ENCODE results near the gene UBE2V1. TPM values are rescaled to one million over a fixed set of nuclear protein-coding genes. Genes with fewer than 3 reads are reported as not detected.
A peak's percentile ranks its signal among the peaks of the same experiment; 100 is the strongest.

Gene UBE2V1
- total and polyA plus RNA-seq, 7 donors: 55.0 to 117 (median 80.4) TPM

- H3K27me3 ChIP-seq: no peaks in the 10 kb centered on the region
- intact Hi-C loops (cut with DNase I): no loop called here
Observed at GRCh38 chr20:50056408-50056926, 56.5 kb downstream of the UBE2V1 start.

GRCh38 chr20:50055524-50056083, 57.3 kb downstream of the UBE2V1 start:
- Histone ChIP-seq H3K4me3 (no peak overlapping the region), H3K4me1 (peaks cover 0 to 18% (median 10%) of the 10 kb centered on the region in 4 donors), H3K36me3 (no peaks in the 10 kb centered on the region), H3K27me3 (no peaks in the 10 kb centered on the region), H3K9me3 (no peaks in the 10 kb centered on the region), H3K27ac (peak overlapping the region in 1 of 4 donors; percentile 31)
- 57 to 83% methylated on average over 14 of the region's 14 CpGs for WGBS, 2 donors
- intact Hi-C loops (cut with DNase I): no loop called here
- no peak for DNase-seq
- TF ChIP-seq CTCF (IDR thresholded peaks at IDR 0.05) (no peak), EP300 (IDR thresholded peaks at IDR 0.05) (no peak), POLR2A (IDR thresholded peaks at IDR 0.05) (no peak), POLR2AphosphoS5 (IDR thresholded peaks at IDR 0.05) (no peak)

More at GRCh38 chr20:50056408-50056926, 56.5 kb downstream of the UBE2V1 start:
- no peaks in the 10 kb centered on the region for H3K36me3 ChIP-seq
- 92 to 95% methylated on average over 9 of the region's 9 CpGs for WGBS, 2 donors
- H3K4me1 ChIP-seq: peaks cover 0 to 18% (median 10%) of the 10 kb centered on the region in 4 donors
- no peak overlapping the region for H3K4me3 ChIP-seq
- no peak overlapping the region for H3K27ac ChIP-seq
- no peak for DNase-seq
- H3K9me3 ChIP-seq: no peaks in the 10 kb centered on the region
- no peak for TF ChIP-seq POLR2A (IDR thresholded peaks at IDR 0.05)
- TF ChIP-seq EP300 (IDR thresholded peaks at IDR 0.05): no peak
- TF ChIP-seq POLR2AphosphoS5 (IDR thresholded peaks at IDR 0.05): no peak
- TF ChIP-seq CTCF (IDR thresholded peaks at IDR 0.05): no peak

- no peaks in the 10 kb centered on the region for H3K9me3 ChIP-seq
- no peak for DNase-seq
- peaks cover 0 to 18% (median 10%) of the 10 kb centered on the region in 4 donors for H3K4me1 ChIP-seq
- no peak overlapping the region for H3K4me3 ChIP-seq
- intact Hi-C loops (cut with DNase I): no loop called here
- H3K36me3 ChIP-seq: no peaks in the 10 kb centered on the region
- no peaks in the 10 kb centered on the region for H3K27me3 ChIP-seq
- WGBS, 2 donors: 16 to 61% methylated on average over 34 of the region's 34 CpGs
- peak overlapping the region in 2 of 4 donors; percentile 19 to 31 for H3K27ac ChIP-seq
- TF ChIP-seq CTCF (IDR thresholded peaks at IDR 0.05) (no peak), POLR2AphosphoS5 (IDR thresholded peaks at IDR 0.05) (peak in 1 of 4 donors; percentile 17), POLR2A (IDR thresholded peaks at IDR 0.05) (no peak)
Observed at GRCh38 chr20:50054626-50055511, 58.1 kb downstream of the UBE2V1 start.

GRCh38 chr20:50054231-50054547, 58.8 kb downstream of the UBE2V1 start:
- Histone ChIP-seq H3K27me3 (no peaks in the 10 kb centered on the region), H3K36me3 (no peaks in the 10 kb centered on the region), H3K9me3 (no peaks in the 10 kb centered on the region), H3K4me1 (peaks cover 0 to 18% (median 10%) of the 10 kb centered on the region in 4 donors), H3K27ac (no peak overlapping the region), H3K4me3 (no peak overlapping the region)
- intact Hi-C loops (cut with DNase I): no loop called here
- 18 to 77% methylated on average over 5 of the region's 5 CpGs for WGBS, 2 donors
- TF ChIP-seq EP300 (IDR thresholded peaks at IDR 0.05) (no peak), POLR2A (IDR thresholded peaks at IDR 0.05) (no peak), POLR2AphosphoS5 (IDR thresholded peaks at IDR 0.05) (no peak), CTCF (IDR thresholded peaks at IDR 0.05) (no peak)
- no peak for DNase-seq
